Measurements from ENCODE around the gene IDH2. TPM values are rescaled to one million over a fixed set of nuclear protein-coding genes. Genes with fewer than 3 reads are reported as not detected.

IDH2 gene
- total and polyA plus RNA-seq, 3 donors from 2014 or later: 13.1 to 23.5 (median 17.7) TPM

DNA sequence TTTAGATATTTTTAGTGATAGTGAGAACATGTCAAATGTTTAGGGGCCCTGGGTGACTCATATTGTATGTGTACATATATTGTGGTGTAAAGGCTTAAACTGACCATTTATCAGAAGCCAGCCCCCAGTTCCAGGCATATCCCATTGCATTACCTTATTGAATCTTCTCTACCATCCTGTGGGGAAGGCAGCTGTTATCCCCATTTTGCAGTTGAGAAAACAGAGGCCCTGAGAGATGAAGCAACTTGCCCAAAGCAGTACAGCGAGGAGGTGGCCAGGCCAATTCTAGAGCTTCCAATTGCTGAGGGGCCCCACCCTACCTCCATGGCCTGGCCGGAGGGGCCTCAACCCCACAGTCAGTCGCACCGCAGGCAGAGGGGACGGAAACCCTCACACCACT, 53.2 kb downstream of the IDH2 start:
- intact Hi-C loops (cut with DNase I; ENCODE audit: low total_unique reads): no loop called here
- no peak overlapping the region for H3K4me3 ChIP-seq
- no peaks in the 10 kb centered on the region for H3K27me3 ChIP-seq
- H3K4me1 ChIP-seq: no peaks in the 10 kb centered on the region
- H3K9me3 ChIP-seq: no peaks in the 10 kb centered on the region
- DNase-seq: no peak
- WGBS, 2 donors: 97% methylated on average over 3 to 5 of the region's 5 CpGs
- H3K27ac ChIP-seq: no peak overlapping the region
- TF ChIP-seq POLR2A (IDR thresholded peaks at IDR 0.05) (no peak), CTCF (IDR thresholded peaks at IDR 0.05) (no peak)
- no peaks in the 10 kb centered on the region for H3K36me3 ChIP-seq (ENCODE audit: low read depth, missing control alignments)

DNA sequence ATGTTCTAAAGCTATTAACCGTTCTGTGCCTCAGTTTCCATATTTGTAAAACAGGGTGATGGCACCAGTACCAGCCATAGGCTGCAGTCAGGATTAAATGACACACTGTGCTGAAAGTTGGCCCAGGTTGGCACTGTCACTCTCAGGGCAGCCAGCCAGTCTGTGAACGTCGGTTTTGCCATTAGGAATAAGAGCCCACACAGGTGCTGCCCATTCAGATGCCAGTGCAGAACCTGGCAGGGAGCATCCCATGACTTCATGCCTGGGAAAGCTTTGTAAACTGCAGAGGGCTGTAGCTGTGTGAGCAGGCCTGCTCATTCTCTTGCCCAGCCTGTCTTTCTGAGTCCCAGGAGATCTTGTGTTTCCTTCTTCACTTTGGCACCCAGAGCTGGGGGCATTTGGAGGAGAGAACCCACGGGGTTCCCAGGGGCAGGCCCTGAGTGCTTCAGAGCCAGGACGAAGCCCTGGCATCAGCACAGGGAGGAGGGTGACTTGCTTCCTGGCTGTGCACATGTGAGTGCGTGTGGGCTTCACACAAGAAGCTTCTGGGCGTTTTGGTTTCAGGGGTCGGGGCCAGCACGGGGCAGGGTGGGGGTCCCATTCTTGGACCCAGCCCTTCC, 54.2 kb downstream of the IDH2 start:
- DNase-seq: no peak
- Histone ChIP-seq H3K27me3 (no peaks in the 10 kb centered on the region), H3K9me3 (no peaks in the 10 kb centered on the region), H3K36me3 (ENCODE audit: low read depth, missing control alignments) (no peaks in the 10 kb centered on the region), H3K4me1 (no peaks in the 10 kb centered on the region), H3K27ac (no peak overlapping the region), H3K4me3 (no peak overlapping the region)
- intact Hi-C loops (cut with DNase I; ENCODE audit: low total_unique reads): no loop called here
- no peak for TF ChIP-seq CTCF (IDR thresholded peaks at IDR 0.05)
- no peak for TF ChIP-seq POLR2A (IDR thresholded peaks at IDR 0.05)
- WGBS, 2 donors: 75 to 78% methylated on average over 7 to 9 of the region's 9 CpGs

DNA sequence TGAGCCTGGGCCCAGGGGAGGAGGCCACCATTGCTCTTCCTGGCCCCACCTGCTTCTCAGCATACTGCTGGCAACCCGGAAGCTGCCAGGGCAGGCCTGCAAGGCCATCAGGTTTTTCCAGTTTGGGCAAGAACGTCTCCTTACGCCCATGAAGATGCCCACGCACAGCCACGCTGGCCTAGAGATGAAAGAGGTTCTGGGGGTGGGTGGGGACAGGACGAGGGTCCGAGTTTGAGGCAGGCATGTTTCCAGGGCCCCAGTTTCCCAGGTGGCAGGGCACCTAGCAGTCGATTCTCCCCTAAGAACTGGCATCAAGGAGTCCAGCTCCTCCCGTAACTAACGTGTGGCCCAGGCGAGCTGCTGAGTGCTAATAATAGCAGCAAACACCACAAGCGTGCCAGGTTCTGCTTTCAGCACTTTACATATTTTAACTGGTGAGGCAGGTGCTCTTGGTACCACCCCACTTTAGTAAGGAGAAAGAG, 55.3 kb downstream of the IDH2 start:
- Histone ChIP-seq H3K4me1 (no peaks in the 10 kb centered on the region), H3K36me3 (ENCODE audit: low read depth, missing control alignments) (no peaks in the 10 kb centered on the region), H3K27me3 (no peaks in the 10 kb centered on the region), H3K27ac (no peak overlapping the region), H3K9me3 (no peaks in the 10 kb centered on the region), H3K4me3 (no peak overlapping the region)
- intact Hi-C loops (cut with DNase I; ENCODE audit: low total_unique reads): no loop called here
- TF ChIP-seq CTCF (IDR thresholded peaks at IDR 0.05) (no peak), POLR2A (IDR thresholded peaks at IDR 0.05) (no peak)
- no peak for DNase-seq
- 75 to 80% methylated on average over 9 to 12 of the region's 12 CpGs for WGBS, 2 donors

GRCh38 chr15:90046289-90046688, 56.0 kb downstream of the IDH2 start:
- TF ChIP-seq CTCF (IDR thresholded peaks at IDR 0.05): no peak
- no peak for TF ChIP-seq POLR2A (IDR thresholded peaks at IDR 0.05)
- H3K4me1 ChIP-seq: no peaks in the 10 kb centered on the region
- no peaks in the 10 kb centered on the region for H3K27me3 ChIP-seq
- intact Hi-C loops (cut with DNase I; ENCODE audit: low total_unique reads): no loop called here
- 88 to 93% methylated on average over 6 to 7 of the region's 7 CpGs for WGBS, 2 donors
- H3K4me3 ChIP-seq: no peak overlapping the region
- H3K9me3 ChIP-seq: no peaks in the 10 kb centered on the region
- H3K27ac ChIP-seq: no peak overlapping the region
- DNase-seq: no peak
- H3K36me3 ChIP-seq (ENCODE audit: low read depth, missing control alignments): no peaks in the 10 kb centered on the region

DNA sequence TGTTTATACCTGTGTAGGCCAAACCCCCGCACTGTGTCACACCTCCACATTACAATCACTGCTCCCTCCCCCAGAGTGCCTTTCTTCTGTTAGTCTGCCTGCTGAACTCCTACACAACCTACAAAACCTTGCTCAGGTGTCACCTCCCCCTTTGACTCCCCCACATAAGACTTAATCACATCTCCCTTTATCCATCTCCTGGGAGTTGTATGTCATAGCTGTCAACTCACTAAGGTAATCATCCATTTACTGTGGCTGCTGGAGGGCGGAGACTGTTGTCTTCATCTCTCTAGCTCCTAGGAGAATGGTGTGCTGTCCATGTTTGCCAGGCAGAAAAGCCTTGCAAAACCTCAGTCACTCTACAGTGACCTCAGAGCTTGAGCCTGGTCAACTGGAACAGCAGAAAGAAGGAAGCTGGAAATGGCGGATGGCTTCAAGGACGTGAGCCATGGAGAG, 57.3 kb downstream of the IDH2 start:
- Histone ChIP-seq H3K27me3 (no peaks in the 10 kb centered on the region), H3K27ac (no peak overlapping the region), H3K36me3 (ENCODE audit: low read depth, missing control alignments) (no peaks in the 10 kb centered on the region), H3K4me1 (peaks cover 4% of the 10 kb centered on the region), H3K4me3 (no peak overlapping the region), H3K9me3 (no peaks in the 10 kb centered on the region)
- no peak for DNase-seq
- WGBS, 2 donors: 86 to 95% methylated on average over 4 of the region's 4 CpGs
- intact Hi-C loops (cut with DNase I; ENCODE audit: low total_unique reads): no loop called here
- TF ChIP-seq CTCF (IDR thresholded peaks at IDR 0.05) (no peak), POLR2A (IDR thresholded peaks at IDR 0.05) (no peak)

All from testis (tissue), 3 donors.